Gastrocnemius medialis (tissue), 4 donors: ENCODE data around the gene DMD. TPM values are rescaled to one million over a fixed set of nuclear protein-coding genes. Genes with fewer than 3 reads are reported as not detected.
A peak's percentile ranks its signal among the peaks of the same experiment; 100 is the strongest.

Experiments
- ATAC-seq, 2 donors: fragments of 150-250 bp; one replicate each; pipeline ENCODE4 v1.9.1; 2016
- DNase-seq, 2 donors: peaks; one replicate each; pipeline ENCODE4 v3.0.0-alpha.2; 2019
- H3K27ac ChIP-seq, 4 donors: fragments of 200-600 bp; sonication (generic); 1 replicate in 1 of 4; 2 replicates in 3 of 4; pipeline ENCODE4 v1.5.1; 2016 to 2018; ENCODE audit warnings: mild to moderate bottlenecking in 2 of 4, moderate library complexity in 1 of 4
- H3K27me3 ChIP-seq, 3 donors: fragments of 200-600 bp; sonication (generic) in 2 of 3; 1 replicate in 1 of 3; 2 replicates in 2 of 3; pipeline versions ENCODE4 v1.5.1 to v1.6.0; 2016 to 2019; ENCODE audit warnings: mild to moderate bottlenecking in 1 of 3, moderate library complexity in 1 of 3
- H3K36me3 ChIP-seq, 2 donors: fragments of 200-600 bp; sonication (generic) in 1 of 2; one replicate each; pipeline ENCODE4 v1.5.1; 2017 to 2018
- H3K4me1 ChIP-seq, 2 donors: fragments of 200-600 bp; sonication (generic) in 1 of 2; one replicate each; pipeline ENCODE4 v1.5.1; 2016 to 2017; ENCODE audit warnings: mild to moderate bottlenecking in 2 of 2
- H3K4me3 ChIP-seq, 4 donors: fragments of 200-600 bp; sonication (generic) in 3 of 4; 1 replicate in 1 of 4; 2 replicates in 3 of 4; pipeline ENCODE4 v1.5.1; 2016 to 2019; ENCODE audit warnings: mild to moderate bottlenecking in 2 of 4
- H3K9me3 ChIP-seq, 3 donors: fragments of 200-600 bp; sonication (generic) in 2 of 3; 1 replicate in 1 of 3; 2 replicates in 2 of 3; pipeline ENCODE4 v1.5.1; 2016 to 2019
- CTCF ChIP-seq, 5 experiments: fragments of 450-650 bp in 3 of 5; fragments of 200-600 bp in 2 of 5; sonication (generic) in 2 of 5; IDR thresholded peaks in 4 of 5; conservative IDR thresholded peaks in 1 of 5; 1 replicate in 4 of 5; 2 replicates in 1 of 5; pipeline ENCODE4 v1.5.1; 2016 to 2019; ENCODE audit warnings: antibody characterized with exemption in 5 of 5, mild to moderate bottlenecking in 3 of 5, moderate library complexity in 3 of 5
- POLR2A ChIP-seq, 2 donors: fragments of 450-650 bp; IDR thresholded peaks; one replicate each; pipeline ENCODE4 v1.6.1; 2017; ENCODE audit warnings: antibody characterized with exemption in 2 of 2, mild to moderate bottlenecking in 2 of 2, moderate library complexity in 2 of 2
- in situ Hi-C, 4 donors: fragments of 200-750 bp; cut with MboI; loops; one replicate each; pipeline versions ENCODE4 v1.15.0 to v1.8.0; 2017; ENCODE audit warnings: low sequenced_read_pairs in 4 of 4
- intact Hi-C: fragments of 100-400 bp; cut with DNase I; formaldehyde crosslinking; loops from one replicate; pipeline ENCODE4 v1.15.1; 2023; ENCODE audit warnings: low total_unique reads
- total RNA-seq, 4 donors: library from RNA; depleted of rRNA; stranded (reverse); fragments of >200 nt; gene quantifications; one replicate each; pipeline versions ENCODE4 v1.1.0 to v1.2.3, GENCODE V29; 2016

DMD gene
- total RNA-seq, 4 donors from 2014 or later = 53.5 to 201 (median 98.9) TPM

- H3K4me3 ChIP-seq = no peak overlapping the region
- TF ChIP-seq POLR2A (IDR thresholded peaks at IDR 0.05) (no peak), CTCF (IDR thresholded peaks at IDR 0.05 in 4 of 5, conservative IDR thresholded peaks at IDR 0.05 in 1 of 5) (no peak)
- H3K36me3 ChIP-seq = no peaks in the 10 kb centered on the region
- intact Hi-C loops = no loop called here
- no peak overlapping the region for H3K27ac ChIP-seq
- H3K4me1 ChIP-seq = peaks cover 11 to 21% of the 10 kb centered on the region in 2 donors
- ATAC-seq = no peak
- no peaks in the 10 kb centered on the region for H3K9me3 ChIP-seq
- no peaks in the 10 kb centered on the region for H3K27me3 ChIP-seq
- DNase-seq = peak in 1 of 2 donors; percentile 8
- in situ Hi-C loops = no loop called here
These were observed 1061.2 kb downstream of the DMD start for GRCh38 chrX:32150141-32150540.

GRCh38 chrX:32141841-32142240 is 1069.5 kb downstream of the DMD start:
- TF ChIP-seq CTCF (IDR thresholded peaks at IDR 0.05 in 4 of 5, conservative IDR thresholded peaks at IDR 0.05 in 1 of 5) (no peak), POLR2A (IDR thresholded peaks at IDR 0.05) (no peak)
- no peaks in the 10 kb centered on the region for H3K36me3 ChIP-seq
- in situ Hi-C loops = no loop called here

GRCh38 chrX:32139476-32139875 is 1071.9 kb downstream of the DMD start:
- H3K27me3 ChIP-seq = no peaks in the 10 kb centered on the region
- no peak for ATAC-seq
- H3K36me3 ChIP-seq = no peaks in the 10 kb centered on the region
- no peak overlapping the region for H3K4me3 ChIP-seq
- no peaks in the 10 kb centered on the region for H3K9me3 ChIP-seq
- in situ Hi-C loops = no loop called here
- DNase-seq = no peak
- no peak for TF ChIP-seq CTCF (IDR thresholded peaks at IDR 0.05 in 4 of 5, conservative IDR thresholded peaks at IDR 0.05 in 1 of 5)
- TF ChIP-seq POLR2A (IDR thresholded peaks at IDR 0.05) = no peak
- intact Hi-C loops = no loop called here
- H3K27ac ChIP-seq = no peak overlapping the region
- H3K4me1 ChIP-seq = no peaks in the 10 kb centered on the region

More at GRCh38 chrX:32141841-32142240, 1069.5 kb downstream of the DMD start:
- H3K4me3 ChIP-seq = no peak overlapping the region
- no peaks in the 10 kb centered on the region for H3K9me3 ChIP-seq
- H3K27ac ChIP-seq = no peak overlapping the region
- DNase-seq (no peak), ATAC-seq (no peak)
- intact Hi-C loops = no loop called here
- no peaks in the 10 kb centered on the region for H3K4me1 ChIP-seq
- H3K27me3 ChIP-seq = no peaks in the 10 kb centered on the region

- in situ Hi-C loops = no loop called here
- TF ChIP-seq POLR2A (IDR thresholded peaks at IDR 0.05) (no peak), CTCF (IDR thresholded peaks at IDR 0.05 in 4 of 5, conservative IDR thresholded peaks at IDR 0.05 in 1 of 5) (no peak)
- no peak overlapping the region for H3K27ac ChIP-seq
- intact Hi-C loops = no loop called here
- H3K36me3 ChIP-seq = no peaks in the 10 kb centered on the region
- no peaks in the 10 kb centered on the region for H3K9me3 ChIP-seq
- no peaks in the 10 kb centered on the region for H3K4me1 ChIP-seq
- DNase-seq (no peak), ATAC-seq (no peak)
- no peaks in the 10 kb centered on the region for H3K27me3 ChIP-seq
- H3K4me3 ChIP-seq = no peak overlapping the region
These were observed 1073.8 kb downstream of the DMD start for GRCh38 chrX:32137525-32137924.

- no peak for ATAC-seq
- intact Hi-C loops (no loop called here), in situ Hi-C loops (no loop called here)
- Histone ChIP-seq H3K36me3 (no peaks in the 10 kb centered on the region), H3K27ac (no peak overlapping the region), H3K4me3 (no peak overlapping the region), H3K9me3 (no peaks in the 10 kb centered on the region), H3K27me3 (no peaks in the 10 kb centered on the region), H3K4me1 (no peaks in the 10 kb centered on the region)
- TF ChIP-seq POLR2A (IDR thresholded peaks at IDR 0.05) = no peak
- no peak for TF ChIP-seq CTCF (IDR thresholded peaks at IDR 0.05 in 4 of 5, conservative IDR thresholded peaks at IDR 0.05 in 1 of 5)
- no peak for DNase-seq
These were observed 1084.4 kb downstream of the DMD start for GRCh38 chrX:32126997-32127396.
